Stimulated activated CD4-positive, alpha-beta T cell treated with anti-CD3 and anti-CD28 coated beads, Interleukin-15, amount 100 ng/mL, for 24 hours (primary cell): ENCODE results near the gene ATG2B.

ENCODE experiments used
- DNase-seq: peaks from one replicate; pipeline ENCODE4 v3.0.0-alpha.2; 2020

ATG2B gene, protein sequence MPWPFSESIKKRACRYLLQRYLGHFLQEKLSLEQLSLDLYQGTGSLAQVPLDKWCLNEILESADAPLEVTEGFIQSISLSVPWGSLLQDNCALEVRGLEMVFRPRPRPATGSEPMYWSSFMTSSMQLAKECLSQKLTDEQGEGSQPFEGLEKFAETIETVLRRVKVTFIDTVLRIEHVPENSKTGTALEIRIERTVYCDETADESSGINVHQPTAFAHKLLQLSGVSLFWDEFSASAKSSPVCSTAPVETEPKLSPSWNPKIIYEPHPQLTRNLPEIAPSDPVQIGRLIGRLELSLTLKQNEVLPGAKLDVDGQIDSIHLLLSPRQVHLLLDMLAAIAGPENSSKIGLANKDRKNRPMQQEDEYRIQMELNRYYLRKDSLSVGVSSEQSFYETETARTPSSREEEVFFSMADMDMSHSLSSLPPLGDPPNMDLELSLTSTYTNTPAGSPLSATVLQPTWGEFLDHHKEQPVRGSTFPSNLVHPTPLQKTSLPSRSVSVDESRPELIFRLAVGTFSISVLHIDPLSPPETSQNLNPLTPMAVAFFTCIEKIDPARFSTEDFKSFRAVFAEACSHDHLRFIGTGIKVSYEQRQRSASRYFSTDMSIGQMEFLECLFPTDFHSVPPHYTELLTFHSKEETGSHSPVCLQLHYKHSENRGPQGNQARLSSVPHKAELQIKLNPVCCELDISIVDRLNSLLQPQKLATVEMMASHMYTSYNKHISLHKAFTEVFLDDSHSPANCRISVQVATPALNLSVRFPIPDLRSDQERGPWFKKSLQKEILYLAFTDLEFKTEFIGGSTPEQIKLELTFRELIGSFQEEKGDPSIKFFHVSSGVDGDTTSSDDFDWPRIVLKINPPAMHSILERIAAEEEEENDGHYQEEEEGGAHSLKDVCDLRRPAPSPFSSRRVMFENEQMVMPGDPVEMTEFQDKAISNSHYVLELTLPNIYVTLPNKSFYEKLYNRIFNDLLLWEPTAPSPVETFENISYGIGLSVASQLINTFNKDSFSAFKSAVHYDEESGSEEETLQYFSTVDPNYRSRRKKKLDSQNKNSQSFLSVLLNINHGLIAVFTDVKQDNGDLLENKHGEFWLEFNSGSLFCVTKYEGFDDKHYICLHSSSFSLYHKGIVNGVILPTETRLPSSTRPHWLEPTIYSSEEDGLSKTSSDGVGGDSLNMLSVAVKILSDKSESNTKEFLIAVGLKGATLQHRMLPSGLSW (N-terminal part only)

DNA sequence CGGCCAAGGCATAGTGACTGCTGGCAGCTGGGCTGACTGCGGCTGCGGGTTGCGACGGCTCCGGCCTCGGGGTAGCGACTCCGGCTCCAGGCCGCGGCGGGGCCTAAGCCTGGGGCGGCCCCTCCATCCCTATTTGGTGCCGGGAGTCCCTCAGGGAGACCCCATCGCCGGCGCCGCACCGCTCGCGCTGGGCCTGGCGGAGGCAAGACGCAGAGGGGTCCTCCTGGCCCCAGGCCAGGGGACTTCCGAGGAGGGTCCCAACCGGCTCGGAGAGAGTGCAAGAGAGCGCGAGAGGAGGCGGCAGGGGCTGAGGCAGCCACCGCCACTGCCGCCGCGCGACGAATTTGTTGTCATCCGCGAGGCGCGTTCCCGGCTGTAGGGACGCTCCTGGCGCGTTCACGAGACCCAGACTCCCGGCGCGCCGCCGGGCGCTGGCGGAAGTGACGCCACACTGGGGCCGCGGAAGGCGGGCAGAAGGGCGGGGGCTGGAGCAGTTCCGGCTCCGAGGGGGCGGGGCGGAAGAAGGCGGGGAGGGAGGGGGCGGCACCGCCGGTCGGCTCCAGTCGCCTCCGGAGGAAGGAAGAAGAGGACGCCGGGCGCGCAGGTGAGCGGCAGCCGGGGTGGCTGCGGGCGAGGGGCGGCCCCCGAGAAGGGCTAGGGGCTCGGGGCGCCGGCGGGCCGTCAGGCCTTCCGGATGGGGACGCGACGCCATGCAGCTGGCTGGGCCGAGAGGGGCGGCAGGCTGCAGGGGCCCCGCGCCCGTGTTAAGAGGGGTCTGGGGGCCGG, at the start of gene ATG2B, which contains the start of gene GSKIP:
ATG2B (minus strand) TSS at position 377 of the 786 bp plus-strand sequence; CDS start at position 12, 365 bp downstream.
GSKIP (plus strand) TSS at position 562 of the 786 bp plus-strand sequence. CDS start 18,722 bp downstream, outside the sequence.
- peak; percentile 97 for DNase-seq

DNA sequence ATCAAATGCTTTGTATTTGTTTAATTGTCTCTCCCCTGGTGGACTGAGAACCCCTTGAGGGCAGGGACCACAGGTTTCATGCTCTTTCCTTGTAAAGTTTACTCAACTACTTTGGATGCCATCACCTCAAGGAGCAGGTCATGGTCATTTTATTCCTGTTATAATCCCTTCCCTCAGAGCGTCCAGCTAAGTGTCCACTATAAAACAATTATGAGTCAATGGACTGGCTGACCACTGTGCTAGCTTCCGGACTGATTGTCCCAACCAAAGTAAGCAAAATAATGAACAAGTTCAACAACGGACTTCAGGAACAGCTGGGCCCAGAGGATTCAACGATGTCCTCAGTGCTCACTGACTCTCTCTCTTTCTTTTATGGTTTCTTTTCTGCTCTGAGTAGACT, 47.0 kb upstream of the ATG2B start:
- DNase-seq = no peak

DNA sequence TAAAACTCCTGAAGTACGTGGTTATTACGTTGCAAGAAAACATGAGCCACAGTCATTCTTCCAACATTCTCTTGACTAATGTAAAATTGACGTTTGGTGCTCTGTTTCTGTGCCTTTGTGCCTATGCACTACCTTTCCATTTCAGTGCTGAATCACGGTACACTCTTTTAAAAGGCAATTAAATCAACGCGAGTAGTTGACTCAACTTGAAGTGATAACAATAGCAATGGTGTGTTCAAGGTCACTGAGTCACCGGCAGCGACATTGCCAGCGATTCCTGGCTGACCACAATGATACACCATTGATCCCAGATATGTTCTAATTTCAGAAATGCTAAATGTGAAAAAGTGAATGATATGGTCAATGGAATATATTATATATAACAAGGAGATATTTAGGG, 46.6 kb upstream of the ATG2B start:
- no peak for DNase-seq

DNA sequence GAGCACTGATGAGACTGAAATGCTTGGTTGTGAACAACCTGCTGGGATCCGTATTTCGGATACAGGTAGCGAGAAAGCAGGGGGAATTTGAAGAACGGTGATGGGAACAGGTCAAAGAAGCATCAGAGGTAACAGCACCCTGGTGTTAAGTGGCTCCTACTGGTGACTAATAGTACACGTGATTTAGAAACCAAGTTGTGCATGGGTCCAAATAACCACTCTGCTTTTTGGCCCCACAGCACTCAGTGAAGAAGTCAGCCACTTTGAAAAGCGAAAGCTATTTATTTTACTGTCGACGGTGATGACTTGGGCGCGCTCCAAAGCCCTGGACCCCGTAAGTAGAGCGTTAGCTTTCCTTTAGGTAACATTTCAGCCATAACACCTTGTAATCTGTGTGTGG, 45.5 kb upstream of the ATG2B start:
- no peak for DNase-seq

DNA sequence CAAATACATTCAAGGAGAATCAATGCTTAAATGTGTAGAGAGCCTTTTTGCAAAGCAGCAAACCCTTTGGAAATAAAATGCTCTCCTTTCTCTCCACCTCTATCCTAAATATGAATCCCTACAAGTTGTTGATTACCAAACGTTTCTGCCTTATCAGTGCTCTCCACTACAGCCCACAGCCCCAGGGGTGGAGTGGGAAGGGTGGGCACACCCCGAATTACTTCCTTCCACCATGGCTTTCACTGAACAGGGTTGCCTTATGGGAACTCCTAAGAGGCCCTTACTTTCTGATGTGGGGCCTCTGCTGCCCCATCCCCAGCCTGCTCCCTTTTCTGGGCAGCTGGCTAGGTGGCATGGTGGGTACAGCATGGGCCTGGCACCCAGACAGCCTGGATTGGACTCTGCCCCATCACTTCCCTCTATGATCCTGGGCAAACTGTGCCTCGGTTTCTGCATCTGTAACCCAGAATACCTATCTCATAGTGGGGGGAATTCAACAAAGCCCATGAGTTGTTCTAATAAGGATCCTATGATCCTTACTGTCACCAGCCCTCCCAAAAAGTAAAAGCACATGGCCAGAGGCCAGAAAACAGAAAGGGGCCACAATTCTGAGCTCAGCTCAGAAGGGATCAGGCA, 44.9 kb upstream of the ATG2B start:
- DNase-seq = no peak

DNA sequence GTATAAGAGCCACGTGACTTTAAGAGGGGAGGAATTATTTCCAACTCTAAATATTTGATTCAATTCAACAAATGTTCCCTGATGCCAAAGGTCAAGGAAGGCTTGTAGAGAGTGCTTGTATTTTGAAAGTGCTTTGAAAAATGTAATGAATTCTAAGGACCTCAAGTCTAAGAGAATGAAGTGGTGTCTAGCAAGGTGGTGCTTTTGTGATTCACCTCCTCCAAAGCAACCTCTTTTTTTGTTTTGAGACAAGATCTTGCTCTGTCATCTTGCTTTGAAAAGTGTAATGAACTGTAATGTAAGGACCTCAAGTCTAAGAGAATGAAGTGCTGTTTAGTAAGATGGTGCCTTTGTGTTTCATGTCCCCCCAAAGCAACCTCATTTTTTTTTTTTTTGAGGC, 42.5 kb upstream of the ATG2B start:
- DNase-seq = no peak

DNA sequence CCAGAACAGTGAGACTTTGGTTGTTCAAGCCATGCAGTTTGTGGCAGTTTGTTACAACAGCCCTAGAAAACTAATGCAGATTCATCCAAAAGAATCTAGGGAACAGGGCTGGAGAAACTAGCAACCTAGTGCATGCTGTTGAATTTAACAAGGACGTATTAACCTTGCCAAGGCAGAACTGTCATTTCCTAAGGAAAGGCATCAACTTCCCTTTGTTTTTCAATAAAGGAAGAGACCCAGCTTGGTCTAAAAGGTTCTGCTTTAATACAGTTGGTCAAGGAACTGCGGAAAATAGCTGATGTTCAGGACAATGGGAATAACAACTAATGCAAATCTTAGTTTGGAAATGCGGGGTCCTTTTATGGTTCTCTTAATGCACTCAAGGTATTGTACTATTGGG, 40.3 kb upstream of the ATG2B start:
- no peak for DNase-seq

DNA sequence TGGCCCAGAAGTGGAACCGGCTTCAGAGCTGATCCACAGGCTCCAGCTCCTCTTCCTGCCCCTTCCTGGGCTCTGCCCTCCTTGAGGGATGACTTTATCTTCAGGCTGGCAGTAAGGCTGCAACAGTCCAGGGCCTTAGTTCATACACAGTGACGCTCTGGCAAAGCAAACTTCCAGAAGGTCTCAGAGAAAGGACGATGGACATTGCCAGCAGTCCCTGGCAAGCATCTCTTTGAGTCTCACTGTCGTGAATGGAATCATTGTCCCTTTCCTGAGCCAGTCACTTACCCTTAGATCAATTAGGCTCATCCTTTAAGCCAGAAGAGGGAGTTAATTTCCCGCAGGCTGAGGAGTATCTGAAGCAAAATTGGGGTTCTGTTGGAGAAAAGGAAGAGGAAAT, 37.4 kb upstream of the ATG2B start:
- no peak for DNase-seq

DNA sequence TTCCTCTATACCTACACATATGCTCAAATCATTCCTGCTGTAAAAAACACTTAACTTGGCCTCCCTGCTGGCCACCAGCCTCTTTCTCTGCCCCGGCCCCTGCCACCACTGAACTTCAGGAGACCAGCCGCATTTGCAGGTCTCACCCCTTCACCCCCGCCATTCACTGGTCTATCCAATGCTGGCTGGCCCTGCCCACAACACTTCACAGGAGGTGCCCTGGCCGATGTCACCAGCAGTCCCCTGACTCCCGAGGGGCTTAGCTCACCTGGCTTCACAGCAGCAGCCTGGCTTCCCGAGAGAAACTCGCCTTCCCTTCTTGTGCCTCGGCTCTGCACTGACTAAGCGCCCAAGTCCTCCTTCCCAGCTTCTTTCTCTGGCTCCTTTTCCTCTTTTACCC, 36.3 kb upstream of the ATG2B start:
- no peak for DNase-seq

DNA sequence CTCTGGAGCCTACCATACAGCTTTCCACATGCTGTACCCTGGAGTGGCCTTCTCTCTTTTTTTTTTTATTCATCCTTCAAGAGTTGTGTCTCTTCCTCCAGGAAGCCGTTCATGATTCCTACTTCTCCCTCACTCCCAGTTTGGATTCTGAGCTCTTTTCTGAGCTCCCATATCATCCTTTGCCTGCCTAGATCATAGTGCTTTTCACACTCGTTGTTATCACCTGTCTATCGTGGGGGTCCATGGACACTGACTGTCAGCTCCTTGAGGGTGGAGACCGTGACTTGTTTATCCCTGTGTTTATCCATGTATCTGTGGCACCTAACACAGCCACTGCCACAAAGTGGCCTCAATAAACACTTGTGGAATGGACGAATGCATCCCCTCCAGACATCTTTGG, 35.8 kb upstream of the ATG2B start:
- no peak for DNase-seq

DNA sequence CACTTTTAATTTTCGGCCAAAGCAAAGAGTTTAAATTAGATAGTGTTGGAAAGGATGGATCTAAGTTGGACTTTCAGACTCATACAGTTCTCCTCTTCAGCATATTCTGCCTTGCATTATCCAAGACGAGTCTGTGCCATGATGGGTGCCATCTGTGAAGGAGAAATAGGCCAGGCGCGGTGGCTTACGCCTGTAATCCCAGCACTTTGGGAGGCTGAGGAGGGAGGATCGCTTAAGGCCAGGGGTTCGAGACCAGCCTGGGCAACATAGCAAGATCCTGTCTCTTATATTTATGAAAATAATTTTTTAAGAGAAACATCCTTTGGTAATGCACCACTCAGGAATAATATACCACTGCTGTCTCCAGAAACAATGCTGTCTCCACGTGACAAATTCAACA, 35.3 kb upstream of the ATG2B start:
- no peak for DNase-seq

DNA sequence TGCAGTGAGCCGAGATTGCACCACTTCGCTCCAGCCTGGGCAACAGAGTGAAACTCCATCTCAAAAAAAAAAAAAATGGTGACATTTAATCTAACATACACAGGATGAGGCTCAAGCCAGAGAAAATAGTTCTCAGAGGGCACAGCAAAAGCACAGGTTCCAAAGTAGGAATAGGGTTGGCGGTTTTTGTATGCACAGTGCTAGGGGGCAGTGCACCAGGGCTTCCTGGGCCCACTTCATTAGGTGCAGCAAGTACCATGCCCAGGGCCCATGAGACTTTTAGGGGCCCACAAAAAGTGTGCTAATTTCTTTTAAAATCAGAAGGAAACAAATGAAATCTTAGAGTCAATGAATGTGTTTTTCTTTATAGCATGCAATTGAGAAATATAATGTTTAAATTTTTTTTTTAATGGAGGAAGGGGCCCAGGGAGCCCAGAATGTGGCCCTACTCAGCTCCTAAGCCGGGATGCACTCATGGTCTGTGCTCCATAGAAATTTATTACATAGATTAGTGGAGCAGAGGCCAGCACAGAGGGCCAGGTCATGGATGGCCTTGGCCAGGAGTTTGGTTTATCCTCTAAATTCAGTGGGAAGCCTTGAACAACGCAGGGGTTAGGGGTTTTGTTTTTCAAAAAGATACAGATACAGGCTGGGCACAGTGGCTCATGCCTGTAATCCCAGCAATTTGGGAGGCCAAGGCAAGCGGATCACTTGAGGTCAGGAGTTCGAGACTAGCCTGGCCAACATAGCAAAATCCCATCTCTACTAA, 31.1 kb upstream of the ATG2B start:
- no peak for DNase-seq

DNA sequence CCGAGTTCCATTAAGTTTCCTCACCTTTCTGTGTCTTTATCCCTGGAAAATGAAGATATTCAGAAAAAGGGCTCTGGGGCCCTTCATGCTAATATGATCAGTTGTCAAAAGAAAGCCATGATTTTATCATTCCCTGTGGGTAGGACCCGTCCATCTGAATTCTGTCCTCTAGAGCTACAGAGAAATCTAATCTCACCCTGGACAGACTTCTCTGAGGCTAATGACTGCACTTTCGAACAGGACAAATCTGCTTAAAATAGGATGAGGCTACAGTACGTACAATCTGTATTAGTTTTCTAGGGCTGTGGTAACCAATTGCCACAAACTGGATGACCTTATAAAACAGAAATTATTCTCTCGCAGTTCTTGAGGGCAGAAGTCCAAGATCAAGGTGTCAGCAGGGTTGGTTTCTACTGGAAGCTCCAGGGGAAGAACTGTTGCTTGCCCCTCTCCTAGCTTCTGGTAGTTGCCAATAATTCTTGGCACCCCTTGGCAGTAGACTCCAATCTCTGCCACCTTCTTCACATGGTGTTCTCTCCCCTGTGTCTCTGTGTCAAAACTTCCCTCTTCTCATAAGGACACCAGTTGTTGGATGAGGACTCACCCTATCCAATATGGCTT, 30.0 kb upstream of the ATG2B start:
- DNase-seq = no peak

DNA sequence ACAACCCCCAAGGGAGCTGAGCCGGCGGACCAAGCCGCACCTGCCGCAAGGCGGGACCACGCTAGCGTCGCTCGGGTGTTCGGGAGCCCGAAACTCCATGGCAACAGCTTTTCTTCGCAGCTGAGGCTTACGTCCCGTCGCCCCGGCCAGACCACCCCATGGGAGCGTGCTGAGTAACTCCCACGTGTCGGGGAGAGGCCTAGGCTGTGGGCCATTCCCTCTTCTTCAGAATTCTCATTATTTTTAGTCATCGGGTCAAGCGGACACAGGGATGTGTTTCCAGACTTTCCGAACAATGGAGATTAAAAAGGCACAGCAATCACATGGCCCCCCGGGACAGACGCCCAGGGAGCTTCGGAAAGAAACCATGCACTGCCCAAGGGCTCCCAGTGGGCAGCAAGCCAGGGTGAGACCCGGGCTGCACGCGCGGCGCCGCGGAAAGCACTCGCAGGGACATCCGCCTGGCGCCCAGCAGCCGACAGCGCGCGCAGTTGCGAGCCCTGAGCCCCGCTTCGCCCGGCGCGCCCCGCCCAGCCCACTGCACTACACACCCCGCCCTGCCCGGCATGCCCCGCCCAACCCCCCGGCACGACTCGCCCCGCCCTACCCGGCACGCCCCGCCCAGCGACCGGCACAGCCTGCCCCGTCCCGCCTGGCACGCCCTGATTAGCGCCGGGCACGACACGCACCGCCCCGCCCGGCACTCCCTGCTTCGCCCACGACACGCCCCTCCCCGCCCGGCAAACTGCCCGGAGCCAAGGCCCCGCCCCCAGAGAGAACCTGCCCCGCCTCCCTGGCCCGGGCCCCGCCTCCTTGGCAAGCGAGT, 28.4 kb upstream of the ATG2B start:
- DNase-seq = peak; percentile 100

DNA sequence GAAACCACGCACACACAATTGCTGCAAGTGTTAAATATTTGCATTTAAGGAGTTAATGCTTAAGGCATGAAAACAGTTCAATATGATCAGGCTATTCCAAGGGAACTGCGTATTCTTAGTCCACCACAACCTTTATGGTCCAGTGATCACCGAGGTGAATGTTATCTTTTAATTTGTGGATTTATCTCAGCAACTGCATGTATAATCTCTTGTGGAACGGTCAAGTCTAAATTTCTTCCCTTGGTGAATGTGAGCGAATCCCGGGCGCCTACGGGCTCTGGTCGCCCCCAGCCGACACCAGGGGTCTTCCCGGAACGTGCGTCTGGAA, 27.8 kb upstream of the ATG2B start:
- DNase-seq = no peak

DNA sequence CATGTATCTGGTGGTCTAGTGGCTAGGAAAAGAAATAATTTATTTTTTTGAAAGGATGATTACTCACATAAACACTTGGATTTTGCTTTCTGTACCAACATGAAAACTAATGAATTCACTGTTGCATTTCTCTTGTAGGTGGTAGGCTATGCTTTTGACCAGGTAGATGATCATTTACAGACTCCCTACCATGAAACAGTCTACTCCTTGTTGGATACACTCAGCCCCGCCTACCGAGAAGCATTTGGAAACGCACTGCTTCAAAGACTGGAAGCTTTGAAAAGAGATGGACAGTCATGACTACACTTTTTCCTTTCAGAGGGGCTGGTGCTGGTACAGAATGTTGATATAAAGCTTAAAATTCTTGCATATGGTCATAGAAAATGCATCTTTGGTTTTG, 22.2 kb upstream of the ATG2B start:
- DNase-seq = no peak

DNA sequence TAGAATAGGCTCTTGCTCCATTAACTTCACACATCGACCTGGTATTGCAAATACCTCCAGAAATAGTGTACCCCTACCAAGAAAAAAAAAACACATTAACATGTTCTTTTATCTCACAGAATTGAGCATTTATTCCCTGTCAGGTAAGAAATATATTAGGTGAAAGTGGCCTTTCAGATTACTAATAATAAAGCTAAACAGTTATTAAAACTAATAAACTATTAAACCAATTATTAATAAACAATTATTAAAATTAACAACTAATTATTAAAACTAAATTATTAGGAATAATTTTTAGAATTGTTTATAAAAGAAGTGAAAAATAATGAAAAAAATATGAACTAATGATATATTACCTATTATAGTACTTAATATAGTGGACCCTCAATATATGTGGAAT, 21.6 kb upstream of the ATG2B start:
- DNase-seq = no peak

DNA sequence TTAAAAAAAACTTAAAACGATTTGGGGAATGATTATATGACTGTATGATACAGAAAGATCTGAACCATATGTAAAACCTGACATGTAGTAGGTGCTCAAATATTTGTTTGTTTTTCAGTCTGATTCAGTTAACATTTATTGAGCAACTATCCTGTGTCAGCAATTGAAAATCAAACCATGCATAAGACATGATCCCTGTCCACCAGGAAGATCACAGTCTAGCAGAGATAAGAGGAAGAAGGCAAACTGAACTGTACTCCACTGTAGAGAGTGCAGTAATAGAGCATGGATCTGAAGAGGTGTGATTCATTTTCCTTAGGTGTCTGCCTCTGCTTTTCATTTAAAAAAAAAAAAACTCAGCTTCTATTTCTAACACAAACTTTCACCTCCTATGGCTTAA, 20.9 kb upstream of the ATG2B start:
- no peak for DNase-seq

DNA sequence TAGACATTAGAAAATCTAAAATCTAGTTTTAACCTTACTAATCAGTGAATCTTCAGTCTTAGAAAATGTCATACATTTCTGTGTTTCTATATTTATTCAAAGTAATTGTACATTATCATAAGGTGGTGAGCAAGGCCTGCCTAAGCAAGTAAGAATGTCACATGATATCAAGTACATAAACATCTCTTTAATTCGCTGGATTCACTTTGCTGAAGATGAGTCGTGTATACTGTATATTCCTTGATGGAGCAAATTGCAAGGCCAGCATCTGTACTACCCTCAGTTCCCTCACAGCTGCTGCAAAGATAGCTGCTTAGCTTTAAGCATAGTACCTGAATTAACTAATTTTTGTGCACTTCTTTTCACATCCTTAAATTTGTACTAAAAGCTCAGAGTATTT, 20.3 kb upstream of the ATG2B start:
- DNase-seq = no peak

DNA sequence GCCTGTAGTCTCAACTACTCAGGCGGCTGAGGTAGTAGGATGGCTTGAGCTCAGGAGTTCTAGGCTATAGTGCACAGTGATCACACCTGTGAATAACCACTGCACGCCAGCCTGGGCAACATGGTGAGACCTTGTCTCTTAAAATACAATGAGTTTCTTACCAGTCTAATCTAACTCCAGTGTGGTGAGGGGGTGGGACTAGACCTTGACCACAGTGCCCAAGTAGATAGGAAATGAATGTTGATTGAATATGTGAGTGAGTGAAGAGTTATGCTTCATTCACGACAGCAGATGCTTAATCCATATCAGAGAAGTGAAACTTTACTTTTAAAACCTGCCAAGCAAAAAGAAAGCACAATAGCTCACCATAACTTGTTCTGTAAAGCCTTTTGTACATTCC, 17.6 kb upstream of the ATG2B start:
- DNase-seq = no peak
